GM12878 (cell line): ENCODE results near the gene POLN. TPM values are rescaled to one million over a fixed set of nuclear protein-coding genes. Genes with fewer than 3 reads are reported as not detected.

Source experiments
- ATAC-seq: fragments of 200-7000 bp; cut with Tn5 transposase; 3 replicates; pipeline ENCODE4 v1.9.1; 2020; ENCODE audit warnings: mild to moderate bottlenecking, moderate library complexity
- BruUV-seq: library from RNA; stranded (reverse); fragments of 400-500 nt; replicated peaks from 2 replicates; lab custom pipeline; 2021; lab: Mats Ljungman, UMichigan
- CTCF ChIA-PET: fragments of 300-600 bp; sonication (Branson Sonifier 250); formaldehyde crosslinking; extraction: SDS; loops from one replicate; lab custom pipeline; 2021; ENCODE audit warnings: inconsistent platforms; lab: Yijun Ruan, JAX
- POLR2A ChIA-PET: fragments of 350-600 bp; formaldehyde crosslinking; extraction: SDS; loops from one replicate; lab custom pipeline; 2021; ENCODE audit warnings: inconsistent platforms; lab: Charles Lee
- RAD21 ChIA-PET: fragments of 300-600 bp; sonication (Branson Sonifier 250); formaldehyde crosslinking; loops from one replicate; lab custom pipeline; 2023; ENCODE audit warnings: antibody characterized with exemption; ENCODE audit not compliant: unreplicated experiment; lab: Charles Lee
- SMC1A ChIA-PET: fragments of 300-600 bp; sonication (Branson Sonifier 250); formaldehyde crosslinking; loops from one replicate; lab custom pipeline; 2023; ENCODE audit not compliant: unreplicated experiment, uncharacterized antibody; lab: Charles Lee
- DNase-seq: peaks from one replicate; pipeline ENCODE4 v3.0.0-alpha.2; 2011; ENCODE audit warnings: low read depth, low spot score
- FAIRE-seq: peaks from 3 replicates; lab custom pipeline; 2011; peaks lifted over from hg19 to GRCh38; lab: Jason Lieb, UNC
- H2AFZ ChIP-seq: 2 replicates; pipeline ENCODE4 v1.6.0; 2011; ENCODE audit warnings: low read depth, low read length, control low read depth; ENCODE audit not compliant: control insufficient read depth
- H3K27ac ChIP-seq: 2 replicates; pipeline ENCODE4 v1.5.1; 2011; ENCODE audit warnings: control low read depth; ENCODE audit not compliant: control insufficient read depth, insufficient read depth
- H3K27me3 ChIP-seq, 2 experiments: replicated peaks in 1 of 2; 2 replicates each; pipeline versions ENCODE4 v1.6.0 to v1.6.1; 2011; ENCODE audit warnings: low read length in 1 of 2; ENCODE audit not compliant: control insufficient read depth in 2 of 2, insufficient read depth in 2 of 2
- H3K36me3 ChIP-seq, 2 experiments: 2 replicates each; pipeline ENCODE4 v1.5.1; 2011; ENCODE audit warnings: low read length in 1 of 2; ENCODE audit not compliant: control insufficient read depth in 2 of 2, insufficient read depth in 2 of 2
- H3K4me1 ChIP-seq: 2 replicates; pipeline ENCODE4 v1.6.1; 2011; ENCODE audit warnings: mild to moderate bottlenecking, low read length, moderate library complexity, mixed read lengths; ENCODE audit not compliant: control insufficient read depth, insufficient read depth
- H3K4me2 ChIP-seq: 2 replicates; pipeline ENCODE4 v1.6.0; 2011; ENCODE audit warnings: control low read depth; ENCODE audit not compliant: control insufficient read depth, insufficient read depth
- H3K4me3 ChIP-seq: fragments of 200-600 bp; sonication (generic); 2 replicates; pipeline ENCODE4 v1.5.1; 2016
- H3K79me2 ChIP-seq: 2 replicates; pipeline ENCODE4 v1.6.0; 2011; ENCODE audit warnings: low read length; ENCODE audit not compliant: control insufficient read depth, insufficient read depth
- H3K9ac ChIP-seq: 2 replicates; pipeline ENCODE4 v1.8.0; 2011; ENCODE audit warnings: low read length, control low read depth, mixed read lengths; ENCODE audit not compliant: control insufficient read depth, insufficient read depth
- H3K9me3 ChIP-seq: replicated peaks from 3 replicates; pipeline ENCODE4 v1.5.1; 2011; ENCODE audit warnings: mild to moderate bottlenecking, low read length; ENCODE audit not compliant: control insufficient read depth, insufficient read depth
- H4K20me1 ChIP-seq: 2 replicates; pipeline ENCODE4 v1.6.0; 2011; ENCODE audit not compliant: control insufficient read depth, insufficient read depth
- CBX3 ChIP-seq: fragments of 200-600 bp; sonication (generic); IDR thresholded peaks from 2 replicates; pipeline ENCODE4 v1.6.1; 2016; ENCODE audit warnings: low read depth, borderline replicate concordance
- CTCF ChIP-seq, 3 experiments: IDR thresholded peaks in 2 of 3; conservative IDR thresholded peaks in 1 of 3; 2 replicates each; pipeline ENCODE4 v1.5.1; 2011; ENCODE audit warnings: low read depth in 3 of 3, low read length in 3 of 3, mild to moderate bottlenecking in 3 of 3, control low read depth in 2 of 3, moderate library complexity in 2 of 3, inconsistent platforms in 1 of 3, mixed read lengths in 1 of 3; ENCODE audit not compliant: control insufficient read depth in 2 of 3, insufficient read depth in 1 of 3; ENCODE audit errors: extremely low read depth in 1 of 3
- EED ChIP-seq: sonication (generic); IDR thresholded peaks from 2 replicates; pipeline ENCODE4 v1.6.1; 2016; ENCODE audit warnings: antibody characterized with exemption, low read depth
- ZNF217 ChIP-seq: fragments of 450-650 bp; IDR thresholded peaks from 2 replicates; pipeline ENCODE4 v1.6.1; 2017; ENCODE audit warnings: antibody characterized with exemption, mild to moderate bottlenecking
- WGBS: methylation state at CpG from one replicate; pipeline ENCODE4 v1.1.6; 2016; ENCODE audit warnings: low lambda C conversion rate; ENCODE audit not compliant: insufficient replicate concordance, insufficient coverage; ENCODE audit errors: missing lambda C conversion rate; 5-methylcytosine and 5-hydroxymethylcytosine counted together
- in situ Hi-C: fragments of 300-500 bp; cut with MboI; formaldehyde crosslinking; loops from 9 replicates; pipeline ENCODE4 v1.14.3; 2018; ENCODE audit warnings: mixed read lengths
- intact Hi-C: fragments of 100-400 bp; cut with micrococcal nuclease; formaldehyde crosslinking; loops from one replicate; pipeline ENCODE4 v1.14.2; 2022; ENCODE audit not compliant: unreplicated experiment
- polyA plus RNA-seq, 11 experiments: library from polyadenylated mRNA; depleted of rRNA in 4 of 11; unstranded in 6 of 11; stranded (reverse) in 5 of 11; fragments of >200 nt; fragmentation: Nextera tagmentation in 4 of 11; fragmentation: Illumina TruSeq in 1 of 11; extraction: Ambion mirVana in 4 of 11; extraction: Trizol in 1 of 11; gene quantifications; 1 replicate in 1 of 11; 2 replicates in 10 of 11; pipeline versions ENCODE4 v1.2.1 to v1.2.3, GENCODE V29; 2011 to 2016; ENCODE audit warnings: inconsistent platforms in 2 of 11, missing spikeins in 2 of 11, low read depth in 1 of 11
- total RNA-seq, 4 experiments: library from RNA; depleted of rRNA in 3 of 4; stranded (reverse); fragments of >200 nt in 3 of 4; fragmentation: Illumina TruSeq in 1 of 4; extraction: Trizol in 1 of 4; gene quantifications; 2 replicates each; pipeline versions ENCODE4 v1.2.1 to v1.2.3, GENCODE V29; 2013 to 2021

The POLN gene
- total and polyA plus RNA-seq, 10 of the 15 experiments (the other 5 are each of a cell fraction or from before 2014, with no cell fraction given): 0.09 to 2.0 (median 0.95) TPM; not detected in 1

GRCh38 chr4:2066011-2066551, 175.8 kb downstream of the POLN start:
- Histone ChIP-seq H4K20me1 (no peaks in the 10 kb centered on the region), H3K36me3 (no peaks in the 10 kb centered on the region), H3K4me3 (no peak overlapping the region), H3K4me1 (no peaks in the 10 kb centered on the region), H3K9ac (no peak overlapping the region), H3K27ac (no peak overlapping the region), H3K4me2 (no peak overlapping the region), H2AFZ (no peak overlapping the region), H3K9me3 (no peaks in the 10 kb centered on the region), H3K27me3 (no peaks in the 10 kb centered on the region), H3K79me2 (no peaks in the 10 kb centered on the region)
- ChIA-PET RAD21 (no interaction called here), CTCF (no interaction called here), POLR2A (no interaction called here), SMC1A (no interaction called here)
- FAIRE-seq: no peak
- TF ChIP-seq CTCF (IDR thresholded peaks at IDR 0.05 in 2 of 3, conservative IDR thresholded peaks at IDR 0.05 in 1 of 3; ENCODE audit: control insufficient read depth in 2 of 3, extremely low read depth in 1 of 3, insufficient read depth in 1 of 3, low read depth in 3 of 3, low read length in 3 of 3): no peak
- no peak for TF ChIP-seq CBX3
- no peak for TF ChIP-seq EED
- no peak for TF ChIP-seq ZNF217
- no TSS peak for BruUV-seq
- DNase-seq: no peak
- no peak for ATAC-seq
- 43% methylated on average over 15 of the region's 15 CpGs for WGBS
- in situ Hi-C loops: no loop called here
- intact Hi-C loops: no loop called here
